SK-N-SH treated with all-trans-retinoic acid at 6 μM for 48 hours (cell line): ENCODE results near the gene HIP1.

Source experiments
- ARNTL ChIP-seq: fragments of 450-650 bp; formaldehyde crosslinking; IDR thresholded peaks from 2 replicates; pipeline ENCODE4 v1.5.0; 2020; ENCODE audit warnings: low read depth, mild to moderate bottlenecking, moderate library complexity, borderline replicate concordance
- BACH2 ChIP-seq: fragments of 250-450 bp; sonication (Bioruptor Pico); IDR thresholded peaks from 2 replicates; pipeline ENCODE4 v1.9.0; 2021; ENCODE audit warnings: mild to moderate bottlenecking, borderline replicate concordance
- CSDC2 ChIP-seq: fragments of 250-450 bp; sonication (Bioruptor Pico); IDR thresholded peaks from 2 replicates; pipeline ENCODE4 v1.5.0; 2020; ENCODE audit warnings: mild to moderate bottlenecking, moderate library complexity
- RARB ChIP-seq: fragments of 250-450 bp; sonication (Bioruptor Pico); IDR thresholded peaks from 2 replicates; pipeline ENCODE4 v1.8.0; 2021; ENCODE audit warnings: mild to moderate bottlenecking, moderate library complexity
- TCF4 ChIP-seq: fragments of 250-450 bp; sonication (Bioruptor Pico); IDR thresholded peaks from 2 replicates; pipeline ENCODE4 v1.8.0; 2021; ENCODE audit warnings: mild to moderate bottlenecking, moderate library complexity, borderline replicate concordance
- TOX ChIP-seq: fragments of 250-450 bp; sonication (Bioruptor Pico); IDR thresholded peaks from 2 replicates; pipeline ENCODE4 v1.8.0; 2021; ENCODE audit warnings: mild to moderate bottlenecking, moderate library complexity, borderline replicate concordance
- ZFP30 ChIP-seq: fragments of 450-650 bp; formaldehyde crosslinking; IDR thresholded peaks from 2 replicates; pipeline ENCODE4 v1.5.0; 2022; ENCODE audit warnings: mild to moderate bottlenecking, moderate library complexity
- ZNF565 ChIP-seq: fragments of 450-650 bp; formaldehyde crosslinking; conservative IDR thresholded peaks from 2 replicates; pipeline ENCODE4 v1.5.0; 2020; ENCODE audit warnings: low read depth, mild to moderate bottlenecking, moderate library complexity
- TF ChIP-seq, protein P1 (sequence below): fragments of 250-450 bp; sonication (Bioruptor Pico); IDR thresholded peaks from 2 replicates; pipeline ENCODE4 v1.8.0; 2020; ENCODE audit warnings: mild to moderate bottlenecking, moderate library complexity, borderline replicate concordance
- TF ChIP-seq, protein P2 (sequence below): fragments of 250-450 bp; sonication (Bioruptor Pico); IDR thresholded peaks from 2 replicates; pipeline ENCODE4 v1.5.0; 2020; ENCODE audit warnings: mild to moderate bottlenecking, moderate library complexity
- TF ChIP-seq, protein P3 (sequence below): fragments of 250-450 bp; sonication (Bioruptor Pico); IDR thresholded peaks from 2 replicates; pipeline ENCODE4 v1.5.1; 2020; ENCODE audit warnings: low read depth, mild to moderate bottlenecking, moderate library complexity

DNA sequence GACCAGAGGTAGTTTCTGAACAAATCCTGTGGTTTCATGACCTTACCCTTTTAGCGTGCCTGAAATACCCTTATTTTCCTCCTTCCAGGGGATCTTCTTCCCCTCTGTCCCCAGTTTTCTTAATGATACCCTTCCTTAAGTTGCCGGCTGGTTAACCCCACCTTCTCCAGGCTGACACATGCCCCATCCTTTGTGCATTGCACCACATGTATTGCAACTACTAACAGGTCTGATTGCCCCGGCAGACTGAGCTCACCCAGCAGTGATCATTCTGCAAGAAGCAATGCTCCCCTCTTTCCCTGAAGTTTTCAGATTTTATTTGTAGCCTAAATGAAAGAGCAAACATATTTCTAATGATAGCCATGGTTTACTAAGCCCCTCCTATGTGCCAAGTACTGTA is 108.2 kb downstream of the HIP1 start:
- TF ChIP-seq ZFP30 (CRISPR knock-in tag) = no peak
- no peak for TF ChIP-seq ARNTL (CRISPR knock-in tag)
- no peak for TF ChIP-seq TOX (CRISPR knock-in tag)
- TF ChIP-seq, protein P1, sequence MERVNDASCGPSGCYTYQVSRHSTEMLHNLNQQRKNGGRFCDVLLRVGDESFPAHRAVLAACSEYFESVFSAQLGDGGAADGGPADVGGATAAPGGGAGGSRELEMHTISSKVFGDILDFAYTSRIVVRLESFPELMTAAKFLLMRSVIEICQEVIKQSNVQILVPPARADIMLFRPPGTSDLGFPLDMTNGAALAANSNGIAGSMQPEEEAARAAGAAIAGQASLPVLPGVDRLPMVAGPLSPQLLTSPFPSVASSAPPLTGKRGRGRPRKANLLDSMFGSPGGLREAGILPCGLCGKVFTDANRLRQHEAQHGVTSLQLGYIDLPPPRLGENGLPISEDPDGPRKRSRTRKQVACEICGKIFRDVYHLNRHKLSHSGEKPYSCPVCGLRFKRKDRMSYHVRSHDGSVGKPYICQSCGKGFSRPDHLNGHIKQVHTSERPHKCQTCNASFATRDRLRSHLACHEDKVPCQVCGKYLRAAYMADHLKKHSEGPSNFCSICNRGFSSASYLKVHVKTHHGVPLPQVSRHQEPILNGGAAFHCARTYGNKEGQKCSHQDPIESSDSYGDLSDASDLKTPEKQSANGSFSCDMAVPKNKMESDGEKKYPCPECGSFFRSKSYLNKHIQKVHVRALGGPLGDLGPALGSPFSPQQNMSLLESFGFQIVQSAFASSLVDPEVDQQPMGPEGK = no peak
- no peak for TF ChIP-seq ZNF565 (CRISPR knock-in tag)
- TF ChIP-seq, protein P2, sequence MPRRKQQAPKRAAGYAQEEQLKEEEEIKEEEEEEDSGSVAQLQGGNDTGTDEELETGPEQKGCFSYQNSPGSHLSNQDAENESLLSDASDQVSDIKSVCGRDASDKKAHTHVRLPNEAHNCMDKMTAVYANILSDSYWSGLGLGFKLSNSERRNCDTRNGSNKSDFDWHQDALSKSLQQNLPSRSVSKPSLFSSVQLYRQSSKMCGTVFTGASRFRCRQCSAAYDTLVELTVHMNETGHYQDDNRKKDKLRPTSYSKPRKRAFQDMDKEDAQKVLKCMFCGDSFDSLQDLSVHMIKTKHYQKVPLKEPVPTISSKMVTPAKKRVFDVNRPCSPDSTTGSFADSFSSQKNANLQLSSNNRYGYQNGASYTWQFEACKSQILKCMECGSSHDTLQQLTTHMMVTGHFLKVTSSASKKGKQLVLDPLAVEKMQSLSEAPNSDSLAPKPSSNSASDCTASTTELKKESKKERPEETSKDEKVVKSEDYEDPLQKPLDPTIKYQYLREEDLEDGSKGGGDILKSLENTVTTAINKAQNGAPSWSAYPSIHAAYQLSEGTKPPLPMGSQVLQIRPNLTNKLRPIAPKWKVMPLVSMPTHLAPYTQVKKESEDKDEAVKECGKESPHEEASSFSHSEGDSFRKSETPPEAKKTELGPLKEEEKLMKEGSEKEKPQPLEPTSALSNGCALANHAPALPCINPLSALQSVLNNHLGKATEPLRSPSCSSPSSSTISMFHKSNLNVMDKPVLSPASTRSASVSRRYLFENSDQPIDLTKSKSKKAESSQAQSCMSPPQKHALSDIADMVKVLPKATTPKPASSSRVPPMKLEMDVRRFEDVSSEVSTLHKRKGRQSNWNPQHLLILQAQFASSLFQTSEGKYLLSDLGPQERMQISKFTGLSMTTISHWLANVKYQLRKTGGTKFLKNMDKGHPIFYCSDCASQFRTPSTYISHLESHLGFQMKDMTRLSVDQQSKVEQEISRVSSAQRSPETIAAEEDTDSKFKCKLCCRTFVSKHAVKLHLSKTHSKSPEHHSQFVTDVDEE (CRISPR knock-in tag) = no peak
- TF ChIP-seq CSDC2 = no peak
- TF ChIP-seq TCF4 (CRISPR knock-in tag) = no peak
- no peak for TF ChIP-seq BACH2 (CRISPR knock-in tag)
- TF ChIP-seq, protein P3, sequence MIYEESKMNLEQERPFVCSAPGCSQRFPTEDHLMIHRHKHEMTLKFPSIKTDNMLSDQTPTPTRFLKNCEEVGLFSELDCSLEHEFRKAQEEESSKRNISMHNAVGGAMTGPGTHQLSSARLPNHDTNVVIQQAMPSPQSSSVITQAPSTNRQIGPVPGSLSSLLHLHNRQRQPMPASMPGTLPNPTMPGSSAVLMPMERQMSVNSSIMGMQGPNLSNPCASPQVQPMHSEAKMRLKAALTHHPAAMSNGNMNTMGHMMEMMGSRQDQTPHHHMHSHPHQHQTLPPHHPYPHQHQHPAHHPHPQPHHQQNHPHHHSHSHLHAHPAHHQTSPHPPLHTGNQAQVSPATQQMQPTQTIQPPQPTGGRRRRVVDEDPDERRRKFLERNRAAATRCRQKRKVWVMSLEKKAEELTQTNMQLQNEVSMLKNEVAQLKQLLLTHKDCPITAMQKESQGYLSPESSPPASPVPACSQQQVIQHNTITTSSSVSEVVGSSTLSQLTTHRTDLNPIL (CRISPR knock-in tag) = no peak
- no peak for TF ChIP-seq RARB (CRISPR knock-in tag)
